ENCODE results near the gene MAPRE3. TPM values are rescaled to one million over a fixed set of nuclear protein-coding genes. Genes with fewer than 3 reads are reported as not detected.

MAPRE3 gene
- total and polyA plus RNA-seq, 9 of the 15 experiments (the other 6 are each of a cell fraction or from before 2014, with no cell fraction given) = 0.70 to 43.2 (median 12.6) TPM

- TF ChIP-seq, protein P1, sequence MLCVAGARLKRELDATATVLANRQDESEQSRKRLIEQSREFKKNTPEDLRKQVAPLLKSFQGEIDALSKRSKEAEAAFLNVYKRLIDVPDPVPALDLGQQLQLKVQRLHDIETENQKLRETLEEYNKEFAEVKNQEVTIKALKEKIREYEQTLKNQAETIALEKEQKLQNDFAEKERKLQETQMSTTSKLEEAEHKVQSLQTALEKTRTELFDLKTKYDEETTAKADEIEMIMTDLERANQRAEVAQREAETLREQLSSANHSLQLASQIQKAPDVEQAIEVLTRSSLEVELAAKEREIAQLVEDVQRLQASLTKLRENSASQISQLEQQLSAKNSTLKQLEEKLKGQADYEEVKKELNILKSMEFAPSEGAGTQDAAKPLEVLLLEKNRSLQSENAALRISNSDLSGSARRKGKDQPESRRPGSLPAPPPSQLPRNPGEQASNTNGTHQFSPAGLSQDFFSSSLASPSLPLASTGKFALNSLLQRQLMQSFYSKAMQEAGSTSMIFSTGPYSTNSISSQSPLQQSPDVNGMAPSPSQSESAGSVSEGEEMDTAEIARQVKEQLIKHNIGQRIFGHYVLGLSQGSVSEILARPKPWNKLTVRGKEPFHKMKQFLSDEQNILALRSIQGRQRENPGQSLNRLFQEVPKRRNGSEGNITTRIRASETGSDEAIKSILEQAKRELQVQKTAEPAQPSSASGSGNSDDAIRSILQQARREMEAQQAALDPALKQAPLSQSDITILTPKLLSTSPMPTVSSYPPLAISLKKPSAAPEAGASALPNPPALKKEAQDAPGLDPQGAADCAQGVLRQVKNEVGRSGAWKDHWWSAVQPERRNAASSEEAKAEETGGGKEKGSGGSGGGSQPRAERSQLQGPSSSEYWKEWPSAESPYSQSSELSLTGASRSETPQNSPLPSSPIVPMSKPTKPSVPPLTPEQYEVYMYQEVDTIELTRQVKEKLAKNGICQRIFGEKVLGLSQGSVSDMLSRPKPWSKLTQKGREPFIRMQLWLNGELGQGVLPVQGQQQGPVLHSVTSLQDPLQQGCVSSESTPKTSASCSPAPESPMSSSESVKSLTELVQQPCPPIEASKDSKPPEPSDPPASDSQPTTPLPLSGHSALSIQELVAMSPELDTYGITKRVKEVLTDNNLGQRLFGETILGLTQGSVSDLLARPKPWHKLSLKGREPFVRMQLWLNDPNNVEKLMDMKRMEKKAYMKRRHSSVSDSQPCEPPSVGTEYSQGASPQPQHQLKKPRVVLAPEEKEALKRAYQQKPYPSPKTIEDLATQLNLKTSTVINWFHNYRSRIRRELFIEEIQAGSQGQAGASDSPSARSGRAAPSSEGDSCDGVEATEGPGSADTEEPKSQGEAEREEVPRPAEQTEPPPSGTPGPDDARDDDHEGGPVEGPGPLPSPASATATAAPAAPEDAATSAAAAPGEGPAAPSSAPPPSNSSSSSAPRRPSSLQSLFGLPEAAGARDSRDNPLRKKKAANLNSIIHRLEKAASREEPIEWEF (CRISPR knock-in tag; IDR thresholded peaks at IDR 0.05) = no peak
- TF ChIP-seq ZNF224 (CRISPR knock-in tag; IDR thresholded peaks at IDR 0.05) (no peak), ESRRA (IDR thresholded peaks at IDR 0.05; ENCODE audit: borderline replicate concordance, low read depth) (no peak), TBP (optimal IDR thresholded peaks at IDR 0.05; ENCODE audit: low read depth, low read length) (no peak), MIER1 (IDR thresholded peaks at IDR 0.05; ENCODE audit: low read depth) (no peak)
Observed at GRCh38 chr2:27054721-27055120, 84.3 kb downstream of the MAPRE3 start (continued).

DNA sequence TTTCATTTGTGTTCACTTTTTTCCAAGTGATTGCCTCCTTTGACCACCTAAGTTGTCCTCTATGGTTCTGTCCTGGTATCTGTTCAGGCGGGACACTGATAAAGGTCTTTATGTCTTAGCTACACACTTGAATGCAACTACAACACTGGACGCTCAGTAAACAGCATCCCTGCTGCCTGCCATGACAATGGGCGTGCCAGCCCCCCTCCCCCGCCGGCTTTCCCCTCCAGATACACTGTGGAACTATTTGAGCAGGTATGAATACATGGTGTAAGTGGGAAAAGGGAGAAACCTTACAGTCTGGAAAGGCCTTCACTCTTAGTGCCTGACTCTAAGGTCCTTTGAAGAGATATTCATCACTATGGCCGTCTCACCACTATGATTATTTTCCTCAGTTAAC, 86.7 kb downstream of the MAPRE3 start:
- no peak overlapping the region for H2AFZ ChIP-seq (ENCODE audit: low read depth, low read length)
- FAIRE-seq (no peak), ATAC-seq (no peak), DNase-seq (ENCODE audit: extremely low read depth in 1 of 4, low spot score in 3 of 4) (no peak)
- WGBS (ENCODE audit: insufficient coverage, low coverage, missing lambda C conversion rate) = 63% methylated on average over 5 of the region's 6 CpGs
- H3K4me1 ChIP-seq (replicated peaks in 1 of 2; ENCODE audit: control insufficient read depth in 2 of 2, insufficient read depth in 2 of 2, low read length in 2 of 2) = peaks cover 21 to 24% of the 10 kb centered on the region in 2 experiments
- H3K36me3 ChIP-seq (ENCODE audit: control insufficient read depth, insufficient read depth, low read length) = peaks cover 70% of the 10 kb centered on the region
- H3K9me1 ChIP-seq (ENCODE audit: control insufficient read depth, insufficient read depth, low read length) = no peaks in the 10 kb centered on the region
- H3K9ac ChIP-seq (ENCODE audit: insufficient read depth in 1 of 2, low read depth in 2 of 2, low read length in 2 of 2) = no peak overlapping the region
- H3K4me3 ChIP-seq = no peak overlapping the region
- in situ Hi-C loops (cut with MboI) (no loop called here), intact Hi-C loops (cut with micrococcal nuclease) (no loop called here)
- no peak for TF ChIP-seq NFIX (CRISPR knock-in tag; IDR thresholded peaks at IDR 0.05; ENCODE audit: low read depth)
- TF ChIP-seq ZNF217 (CRISPR knock-in tag; IDR thresholded peaks at IDR 0.05) = no peak
- TF ChIP-seq STAT5B (CRISPR knock-in tag; IDR thresholded peaks at IDR 0.05) = no peak
- BruUV-seq (replicated peaks) = no TSS peak
- no peak overlapping the region for H3K4me2 ChIP-seq (ENCODE audit: insufficient read depth, low read length)
- ChIA-PET CTCF (ENCODE audit: low intra/inter-chr PET ratio) (no interaction called here), POLR2A (interaction anchor here (0.8 to 10.5 kb wide), 5 partner anchors 9 to 24 kb away, joined by 3 to 112 read pairs (median 3); partner anchors contain the start of gene OST4)
- H3K79me2 ChIP-seq (ENCODE audit: control insufficient read depth, insufficient read depth, low read length) = 0 out of 3 replicates have a peak, but pooled peaks cover 2% of the 10 kb centered on the region
- no peak overlapping the region; the same call in 2 of the 3 replicates for H3K27ac ChIP-seq (ENCODE audit: extremely low read depth, low read depth, low read length)
- no peaks in the 10 kb centered on the region for H3K9me3 ChIP-seq (replicated peaks; ENCODE audit: control insufficient read depth, insufficient read depth, low read depth, low read length)
- H4K20me1 ChIP-seq (replicated peaks; ENCODE audit: control insufficient read depth, insufficient read depth, low read length) = no peaks in the 10 kb centered on the region
- no peaks in the 10 kb centered on the region for H3K27me3 ChIP-seq (ENCODE audit: control insufficient read depth in 2 of 2, insufficient read depth in 2 of 2, low read length in 2 of 2)

Measured in K562 (cell line).